GM23248 (cell line): Measurements from ENCODE around the gene TCTN1.

Experiments used
- EZH2 ChIP-seq: fragments of 200-600 bp; sonication (generic); IDR thresholded peaks from 2 replicates; pipeline ENCODE4 v1.6.1; 2018; ENCODE audit warnings: antibody characterized with exemption, mild to moderate bottlenecking; ENCODE audit not compliant: insufficient read depth, poor library complexity, severe bottlenecking
- EZH2phosphoT487 ChIP-seq: fragments of 200-600 bp; sonication (generic); IDR thresholded peaks from 2 replicates; pipeline ENCODE4 v1.6.1; 2018; ENCODE audit warnings: antibody characterized with exemption, moderate library complexity, mild to moderate bottlenecking, low read depth; ENCODE audit not compliant: insufficient read depth

GRCh38 chr12:110591451-110592051 lies 22.4 kb upstream of the TCTN1 start:
- no peak for TF ChIP-seq EZH2phosphoT487
- no peak for TF ChIP-seq EZH2
